Keratinocyte (primary cell): ENCODE data around the gene SCN1B. TPM values are rescaled to one million over a fixed set of nuclear protein-coding genes. Genes with fewer than 3 reads are reported as not detected.

ENCODE experiments used
- DNase-seq: peaks from one replicate; pipeline ENCODE4 v3.0.0-alpha.2; 2011; ENCODE audit warnings: low read depth, missing footprints, low spot score
- FAIRE-seq: peaks from 2 replicates; lab custom pipeline; 2011; peaks lifted over from hg19 to GRCh38; lab: Jason Lieb, UNC
- H2AFZ ChIP-seq: 2 replicates; pipeline ENCODE4 v1.6.0; 2012; ENCODE audit warnings: low read length, control low read depth, inconsistent platforms; ENCODE audit not compliant: control insufficient read depth
- H3K27ac ChIP-seq: 2 replicates; pipeline ENCODE4 v1.5.1; 2011; ENCODE audit warnings: low read length; ENCODE audit not compliant: control insufficient read depth, insufficient read depth
- H3K27me3 ChIP-seq: 3 replicates; pipeline ENCODE4 v1.6.0; 2011; ENCODE audit warnings: low read length; ENCODE audit not compliant: control insufficient read depth, insufficient read depth; ENCODE audit errors: extremely low read depth
- H3K36me3 ChIP-seq, 2 experiments: 2 replicates in 1 of 2; 3 replicates in 1 of 2; pipeline ENCODE4 v1.5.1; 2011; ENCODE audit warnings: low read length in 2 of 2, mild to moderate bottlenecking in 1 of 2; ENCODE audit not compliant: control insufficient read depth in 2 of 2, insufficient read depth in 2 of 2; ENCODE audit errors: extremely low read depth in 1 of 2
- H3K4me1 ChIP-seq: 3 replicates; pipeline ENCODE4 v1.5.1; 2011; ENCODE audit warnings: low read length; ENCODE audit not compliant: control insufficient read depth, insufficient read depth; ENCODE audit errors: extremely low read depth
- H3K4me2 ChIP-seq: 3 replicates; pipeline ENCODE4 v1.6.0; 2011; ENCODE audit warnings: low read depth, low read length; ENCODE audit not compliant: control insufficient read depth, insufficient read depth; ENCODE audit errors: extremely low read depth
- H3K4me3 ChIP-seq, 3 experiments: fragments of 200-600 bp in 1 of 3; sonication (generic) in 1 of 3; 2 replicates in 2 of 3; 3 replicates in 1 of 3; pipeline ENCODE4 v1.5.1; 2011 to 2016; ENCODE audit warnings: low read length in 3 of 3, mild to moderate bottlenecking in 3 of 3, control low read depth in 2 of 3, inconsistent platforms in 1 of 3, low read depth in 1 of 3, mixed read lengths in 1 of 3, mixed run types in 1 of 3, moderate library complexity in 1 of 3; ENCODE audit not compliant: control insufficient read depth in 2 of 3, insufficient read depth in 2 of 3; ENCODE audit errors: extremely low read depth in 1 of 3
- H3K79me2 ChIP-seq: 2 replicates; pipeline ENCODE4 v1.6.0; 2012; ENCODE audit warnings: low read length; ENCODE audit not compliant: control insufficient read depth, insufficient read depth
- H3K9ac ChIP-seq: 3 replicates; pipeline ENCODE4 v1.6.0; 2011; ENCODE audit warnings: low read length; ENCODE audit not compliant: control insufficient read depth, insufficient read depth; ENCODE audit errors: extremely low read depth
- H3K9me1 ChIP-seq: 3 replicates; pipeline ENCODE4 v1.6.0; 2011; ENCODE audit warnings: low read length; ENCODE audit not compliant: control insufficient read depth, insufficient read depth; ENCODE audit errors: extremely low read depth
- H3K9me3 ChIP-seq: 2 replicates; pipeline ENCODE4 v1.5.1; 2012; ENCODE audit warnings: low read depth, low read length; ENCODE audit not compliant: control insufficient read depth
- H4K20me1 ChIP-seq: 3 replicates; pipeline ENCODE4 v1.6.0; 2011; ENCODE audit warnings: low read length; ENCODE audit not compliant: control insufficient read depth, insufficient read depth; ENCODE audit errors: extremely low read depth
- EZH2 ChIP-seq: IDR thresholded peaks from one replicate; pipeline ENCODE4 v1.6.1; 2012; ENCODE audit warnings: inconsistent platforms, mild to moderate bottlenecking, low read length, moderate library complexity
- dilution Hi-C: fragments of 300-500 bp; cut with MboI; formaldehyde crosslinking; loops from one replicate; pipeline ENCODE4 v1.7.0; 2020; ENCODE audit warnings: low sequenced_read_pairs; ENCODE audit not compliant: extremely low pct_ligation_motif_present
- polyA plus RNA-seq, 5 experiments: library from polyadenylated mRNA; depleted of rRNA in 3 of 5; stranded (reverse) in 3 of 5; stranded (forward) in 1 of 5; unstranded in 1 of 5; fragments of >200 nt; gene quantifications; 1 replicate in 1 of 5; 2 replicates in 3 of 5; 3 replicates in 1 of 5; pipeline versions ENCODE4 v1.2.1 to v1.2.3, GENCODE V29; 2011 to 2012; ENCODE audit warnings: missing spikeins in 2 of 5, low read depth in 1 of 5, low replicate concordance in 1 of 5
- TF ChIP-seq, protein P1 (sequence below), 3 experiments: IDR thresholded peaks in 1 of 3; conservative IDR thresholded peaks in 1 of 3; optimal IDR thresholded peaks in 1 of 3; 2 replicates in 2 of 3; 3 replicates in 1 of 3; pipeline versions ENCODE3 to v1.5.1; 2011; ENCODE audit warnings: low read length in 3 of 3, mild to moderate bottlenecking in 3 of 3, moderate library complexity in 2 of 3, control low read depth in 1 of 3, inconsistent platforms in 1 of 3; ENCODE audit not compliant: insufficient read depth in 2 of 3; ENCODE audit errors: extremely low read depth in 1 of 3

The SCN1B gene
- polyA plus RNA-seq, 1 donor (not counting 4 experiments of a cell fraction or from before 2014, with no cell fraction given) = 0.30 TPM

GRCh38 chr19:35081201-35081600 is 50.9 kb downstream of the SCN1B start:
- Histone ChIP-seq H3K9ac (no peak overlapping the region), H3K4me1 (no peaks in the 10 kb centered on the region), H3K27me3 (no peaks in the 10 kb centered on the region), H3K4me2 (no peak overlapping the region), H2AFZ (no peak overlapping the region), H3K79me2 (no peaks in the 10 kb centered on the region), H4K20me1 (no peaks in the 10 kb centered on the region), H3K9me3 (no peaks in the 10 kb centered on the region), H3K27ac (no peak overlapping the region), H3K9me1 (no peaks in the 10 kb centered on the region), H3K4me3 (no peak overlapping the region), H3K36me3 (no peaks in the 10 kb centered on the region)
- DNase-seq = no peak
- dilution Hi-C loops = no loop called here
- FAIRE-seq = no peak
- TF ChIP-seq, protein P1, sequence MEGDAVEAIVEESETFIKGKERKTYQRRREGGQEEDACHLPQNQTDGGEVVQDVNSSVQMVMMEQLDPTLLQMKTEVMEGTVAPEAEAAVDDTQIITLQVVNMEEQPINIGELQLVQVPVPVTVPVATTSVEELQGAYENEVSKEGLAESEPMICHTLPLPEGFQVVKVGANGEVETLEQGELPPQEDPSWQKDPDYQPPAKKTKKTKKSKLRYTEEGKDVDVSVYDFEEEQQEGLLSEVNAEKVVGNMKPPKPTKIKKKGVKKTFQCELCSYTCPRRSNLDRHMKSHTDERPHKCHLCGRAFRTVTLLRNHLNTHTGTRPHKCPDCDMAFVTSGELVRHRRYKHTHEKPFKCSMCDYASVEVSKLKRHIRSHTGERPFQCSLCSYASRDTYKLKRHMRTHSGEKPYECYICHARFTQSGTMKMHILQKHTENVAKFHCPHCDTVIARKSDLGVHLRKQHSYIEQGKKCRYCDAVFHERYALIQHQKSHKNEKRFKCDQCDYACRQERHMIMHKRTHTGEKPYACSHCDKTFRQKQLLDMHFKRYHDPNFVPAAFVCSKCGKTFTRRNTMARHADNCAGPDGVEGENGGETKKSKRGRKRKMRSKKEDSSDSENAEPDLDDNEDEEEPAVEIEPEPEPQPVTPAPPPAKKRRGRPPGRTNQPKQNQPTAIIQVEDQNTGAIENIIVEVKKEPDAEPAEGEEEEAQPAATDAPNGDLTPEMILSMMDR (optimal IDR thresholded peaks at IDR 0.05 in 1 of 3, IDR thresholded peaks at IDR 0.05 in 1 of 3, conservative IDR thresholded peaks at IDR 0.05 in 1 of 3; ENCODE audit: extremely low read depth in 1 of 3, insufficient read depth in 2 of 3, low read length in 3 of 3) = no peak

GRCh38 chr19:35083691-35084508 is 53.6 kb downstream of the SCN1B start:
- Histone ChIP-seq H3K79me2 (no peaks in the 10 kb centered on the region), H3K9me1 (no peaks in the 10 kb centered on the region), H3K27me3 (no peaks in the 10 kb centered on the region), H3K4me2 (no peak overlapping the region), H3K9me3 (no peaks in the 10 kb centered on the region), H3K4me3 (no peak overlapping the region), H4K20me1 (no peaks in the 10 kb centered on the region), H3K4me1 (peaks cover 8% of the 10 kb centered on the region), H3K9ac (no peak overlapping the region), H2AFZ (no peak overlapping the region), H3K36me3 (no peaks in the 10 kb centered on the region), H3K27ac (no peak overlapping the region)
- no peak for TF ChIP-seq EZH2
- TF ChIP-seq, protein P1 (optimal IDR thresholded peaks at IDR 0.05 in 1 of 3, IDR thresholded peaks at IDR 0.05 in 1 of 3, conservative IDR thresholded peaks at IDR 0.05 in 1 of 3; ENCODE audit: extremely low read depth in 1 of 3, insufficient read depth in 2 of 3, low read length in 3 of 3) = no peak
- DNase-seq = no peak
- dilution Hi-C loops = no loop called here
- no peak for FAIRE-seq
